HG03460 (cell line): Measurements from ENCODE around the gene ADGRD1.
"Not testable (repeated sequence)": the region's sequence is repeated elsewhere in the genome, so short reads cannot be mapped to it uniquely, and the experiment has no call there.

ENCODE experiments used
- ATAC-seq: cut with Tn5 transposase; IDR thresholded peaks from one replicate; pipeline ENCODE4 v1.9.1; 2021; ENCODE audit not compliant: unreplicated experiment

The ADGRD1 gene

GRCh38 chr12:130982565-130983225 is 29.0 kb downstream of the ADGRD1 start:
- no peak for ATAC-seq

- ATAC-seq, result no peak
Observed at GRCh38 chr12:130983328-130984017, 29.8 kb downstream of the ADGRD1 start.

- no peak for ATAC-seq
Observed at GRCh38 chr12:130984183-130985058, 30.7 kb downstream of the ADGRD1 start.

GRCh38 chr12:130987151-130987931 is 33.6 kb downstream of the ADGRD1 start:
- ATAC-seq, result no peak

GRCh38 chr12:130988261-130988660 is 34.6 kb downstream of the ADGRD1 start:
- no peak for ATAC-seq

GRCh38 chr12:130988751-130989150 is 35.0 kb downstream of the ADGRD1 start:
- no peak for ATAC-seq

GRCh38 chr12:130989391-130989790 is 35.7 kb downstream of the ADGRD1 start:
- ATAC-seq, result no peak

- ATAC-seq, result no peak
Observed at GRCh38 chr12:130990034-130990433, 36.3 kb downstream of the ADGRD1 start.

- ATAC-seq, result no peak
Observed at GRCh38 chr12:130992448-130992847, 38.7 kb downstream of the ADGRD1 start.

GRCh38 chr12:130992979-130993538 is 39.4 kb downstream of the ADGRD1 start:
- no peak for ATAC-seq

- no peak for ATAC-seq
Observed at GRCh38 chr12:130993759-130994670, 40.3 kb downstream of the ADGRD1 start.

GRCh38 chr12:130994821-130995375 is 41.2 kb downstream of the ADGRD1 start:
- ATAC-seq, result no peak

- not testable (repeated sequence) for ATAC-seq
Observed at GRCh38 chr12:130995386-130995969, 41.8 kb downstream of the ADGRD1 start.

- no peak for ATAC-seq
Observed at GRCh38 chr12:130998136-130998535, 44.4 kb downstream of the ADGRD1 start.

GRCh38 chr12:131000000-131000486 is 46.3 kb downstream of the ADGRD1 start:
- ATAC-seq, result no peak

GRCh38 chr12:131001493-131001892 is 47.8 kb downstream of the ADGRD1 start:
- no peak for ATAC-seq

- ATAC-seq, result no peak
Observed at GRCh38 chr12:131002216-131002631, 48.5 kb downstream of the ADGRD1 start.

- no peak for ATAC-seq
Observed at GRCh38 chr12:131003036-131003715, 49.5 kb downstream of the ADGRD1 start.
